AG04450 (cell line): ENCODE measurements around the gene IMPDH2. TPM values are rescaled to one million over a fixed set of nuclear protein-coding genes. Genes with fewer than 3 reads are reported as not detected.

ENCODE experiments used
- CTCF ChIA-PET: fragments of 300-600, 350-600 bp; formaldehyde crosslinking; extraction: SDS; loops from one replicate; lab custom pipeline; 2022; ENCODE audit warnings: antibody characterized with exemption, inconsistent platforms; lab: Charles Lee
- POLR2A ChIA-PET: fragments of 350-600 bp; formaldehyde crosslinking; extraction: SDS; loops from one replicate; lab custom pipeline; 2021; ENCODE audit warnings: antibody characterized with exemption, inconsistent platforms; lab: Yijun Ruan, JAX
- DNase-seq: peaks from one replicate; pipeline ENCODE4 v3.0.0-alpha.2; 2011; ENCODE audit warnings: low read depth, low spot score
- H3K27ac ChIP-seq: one replicate; pipeline ENCODE4 v1.5.1; 2012; ENCODE audit warnings: low read depth, low read length, control low read depth
- H3K27me3 ChIP-seq: one replicate; pipeline ENCODE4 v1.6.0; 2012; ENCODE audit warnings: low read length; ENCODE audit not compliant: control insufficient read depth, insufficient read depth
- H3K4me3 ChIP-seq: 2 replicates; pipeline ENCODE4 v1.5.1; 2011; ENCODE audit warnings: mild to moderate bottlenecking, low read depth, low read length, control low read depth
- H3K9me3 ChIP-seq: 2 replicates; pipeline ENCODE4 v1.5.1; 2012; ENCODE audit warnings: low read length; ENCODE audit not compliant: control insufficient read depth, insufficient read depth
- CTCF ChIP-seq: IDR thresholded peaks from 2 replicates; pipeline ENCODE4 v1.5.1; 2011; ENCODE audit warnings: low read depth, low read length, control low read depth, inconsistent platforms
- polyA minus RNA-seq: library from RNA; depleted of rRNA, polyadenylated mRNA; stranded (reverse); fragments of >200 nt; gene quantifications from 2 replicates; pipeline ENCODE4 v1.2.3, GENCODE V29; 2011; rRNA and poly(A)+ RNA removed
- polyA plus RNA-seq: library from polyadenylated mRNA; depleted of rRNA; stranded (reverse); fragments of >200 nt; gene quantifications from 2 replicates; pipeline ENCODE4 v1.2.3, GENCODE V29; 2011; rRNA removed

IMPDH2 gene
- 268 and 284 TPM in 2 replicates for polyA plus RNA-seq
- 378 and 406 TPM in 2 replicates for polyA minus RNA-seq

- Histone ChIP-seq H3K4me3 (peak within 1 kb of the TSS; percentile 87), H3K27me3 (no peaks in the 10 kb centered on the region), H3K9me3 (no peaks in the 10 kb centered on the region), H3K27ac (peak within 1 kb of the TSS; percentile 68)
- ChIA-PET POLR2A (interaction anchor here (0.6 to 2.2 kb wide), 22 partner anchors 8 to 417 kb away, joined by 3 to 36 read pairs (median 4); partner anchors contain the start of genes DALRD3, LAMB2, P4HTM and QARS1), CTCF (interaction anchor here (0.6 kb wide), 1 partner anchor 643 kb away, joined by 4 read pairs; no protein-coding TSS in a partner anchor)
- no peak for TF ChIP-seq CTCF
- DNase-seq, result peak; percentile 81
Measured at GRCh38 chr3:49028673-49029562, at the start of gene IMPDH2. Gene IMPDH2, minus strand, starts transcription at chr3:49029398. Its CDS starts 48 bp downstream, at chr3:49029350.

GRCh38 chr3:49076646-49077045 is 47.4 kb upstream of the IMPDH2 start:
- peak overlapping the region; percentile 11 for H3K27ac ChIP-seq
- ChIA-PET POLR2A (no interaction called here), CTCF (no interaction called here)
- no peaks in the 10 kb centered on the region; the same call in 1 of the 2 replicates for H3K9me3 ChIP-seq
- TF ChIP-seq CTCF, result no peak
- no peak for DNase-seq
- no peaks in the 10 kb centered on the region for H3K27me3 ChIP-seq
- no peak overlapping the region for H3K4me3 ChIP-seq

- no peak for TF ChIP-seq CTCF
- CTCF ChIA-PET, result no interaction called here
- Histone ChIP-seq H3K9me3 (no peaks in the 10 kb centered on the region; the same call in 1 of the 2 replicates), H3K27ac (peak overlapping the region; percentile 11), H3K27me3 (no peaks in the 10 kb centered on the region), H3K4me3 (no peak overlapping the region)
- POLR2A ChIA-PET, result no interaction called here
- DNase-seq, result no peak
Measured at GRCh38 chr3:49076116-49076515, 46.9 kb upstream of the IMPDH2 start.

GRCh38 chr3:49058011-49058410 is 28.8 kb upstream of the IMPDH2 start:
- Histone ChIP-seq H3K27me3 (no peaks in the 10 kb centered on the region), H3K4me3 (no peak overlapping the region), H3K27ac (no peak overlapping the region), H3K9me3 (no peaks in the 10 kb centered on the region)
- ChIA-PET POLR2A (no interaction called here), CTCF (no interaction called here)
- DNase-seq, result no peak
- no peak for TF ChIP-seq CTCF

GRCh38 chr3:49057268-49057667 is 28.1 kb upstream of the IMPDH2 start:
- no peaks in the 10 kb centered on the region for H3K9me3 ChIP-seq
- TF ChIP-seq CTCF, result no peak
- no peaks in the 10 kb centered on the region for H3K27me3 ChIP-seq
- POLR2A ChIA-PET, result no interaction called here
- no peak for DNase-seq
- no peak overlapping the region for H3K4me3 ChIP-seq
- CTCF ChIA-PET, result no interaction called here
- H3K27ac ChIP-seq, result no peak overlapping the region
